HCT116 (cell line): ENCODE measurements around the gene NSG1. TPM values are rescaled to one million over a fixed set of nuclear protein-coding genes. Genes with fewer than 3 reads are reported as not detected.

Experiments
- ATAC-seq: fragments of 200-7000 bp; cut with Tn5 transposase; 2 replicates; pipeline ENCODE4 v1.9.1; 2020; ENCODE audit warnings: mild to moderate bottlenecking, moderate library complexity
- BruUV-seq: library from RNA; stranded (reverse); fragments of 400-500 nt; replicated peaks from 2 replicates; lab custom pipeline; 2021; lab: Mats Ljungman, UMichigan
- CTCF ChIA-PET: fragments of 300-600 bp; sonication (Branson Sonifier 250); formaldehyde crosslinking; loops from one replicate; lab custom pipeline; 2021; ENCODE audit warnings: antibody characterized with exemption; lab: Charles Lee
- POLR2A ChIA-PET: fragments of 300-600, 350-600 bp; sonication (Branson Sonifier 250); formaldehyde crosslinking; loops from one replicate; lab custom pipeline; 2021; ENCODE audit warnings: antibody characterized with exemption; lab: Charles Lee
- RAD21 ChIA-PET, 2 experiments: fragments of 300-600 bp; sonication (Branson Sonifier 250); formaldehyde crosslinking; loops; one replicate each; lab custom pipeline; 2023; ENCODE audit warnings: low total read pairs in 2 of 2; ENCODE audit not compliant: uncharacterized antibody in 2 of 2, unreplicated experiment in 2 of 2, low non-redundant PET in 1 of 2; lab: Charles Lee
- DNase-seq: peaks from one replicate; pipeline ENCODE4 v3.0.0-alpha.2; 2010; ENCODE audit warnings: low read depth, low spot score
- H2AFZ ChIP-seq: fragments of 200-600 bp; shearing (Covaris generic), sonication (generic); 2 replicates; pipeline ENCODE4 v1.6.1; 2017; ENCODE audit warnings: low read depth, mixed run types, mixed read lengths, antibody characterized with exemption, low read length; ENCODE audit not compliant: poor library complexity, severe bottlenecking
- H3K27ac ChIP-seq: 2 replicates; pipeline ENCODE4 v1.5.1; 2012; ENCODE audit warnings: low read depth, low read length
- H3K27me3 ChIP-seq: fragments of 200-600 bp; sonication (generic); 2 replicates; pipeline ENCODE4 v1.6.1; 2016; ENCODE audit warnings: mixed run types, low read length, mixed read lengths; ENCODE audit not compliant: insufficient read depth
- H3K36me3 ChIP-seq, 2 experiments: fragments of 200-500 bp in 1 of 2; fragments of 200-600 bp in 1 of 2; sonication (Bioruptor generic) in 1 of 2; sonication (generic) in 1 of 2; 2 replicates each; pipeline versions ENCODE4 v1.5.1 to v1.6.1; 2014 to 2016; ENCODE audit warnings: low read length in 2 of 2, inconsistent platforms in 1 of 2, mixed read lengths in 1 of 2, mixed run types in 1 of 2; ENCODE audit not compliant: insufficient read depth in 2 of 2, control insufficient read depth in 1 of 2
- H3K4me1 ChIP-seq, 2 experiments: fragments of 200-600 bp in 1 of 2; sonication (generic) in 1 of 2; 2 replicates each; pipeline versions ENCODE4 v1.5.1 to v1.6.1; 2012 to 2017; ENCODE audit warnings: low read length in 2 of 2, inconsistent platforms in 1 of 2, mild to moderate bottlenecking in 1 of 2, mixed read lengths in 1 of 2, mixed run types in 1 of 2, moderate library complexity in 1 of 2; ENCODE audit not compliant: insufficient read depth in 2 of 2, control insufficient read depth in 1 of 2
- H3K4me2 ChIP-seq: fragments of 200-600 bp; sonication (generic); 2 replicates; pipeline ENCODE4 v1.6.1; 2017; ENCODE audit warnings: mixed run types, low read length, mixed read lengths
- H3K4me3 ChIP-seq, 2 experiments: fragments of 200-600 bp in 1 of 2; sonication (generic) in 1 of 2; replicated peaks in 1 of 2; 2 replicates each; pipeline ENCODE4 v1.5.1; 2011 to 2016; ENCODE audit warnings: low read length in 2 of 2, control low read depth in 1 of 2, low read depth in 1 of 2, mild to moderate bottlenecking in 1 of 2, mixed read lengths in 1 of 2, mixed run types in 1 of 2
- H3K79me2 ChIP-seq: fragments of 200-600 bp; sonication (generic); 2 replicates; pipeline ENCODE4 v1.6.1; 2017; ENCODE audit warnings: mild to moderate bottlenecking, mixed run types, low read length, moderate library complexity, mixed read lengths; ENCODE audit not compliant: insufficient read depth
- H3K9ac ChIP-seq: fragments of 200-600 bp; sonication (generic); 2 replicates; pipeline ENCODE4 v1.6.1; 2016; ENCODE audit warnings: low read length, mixed read lengths
- H3K9me2 ChIP-seq: fragments of 200-600 bp; sonication (generic), shearing (Covaris generic); 2 replicates; pipeline ENCODE4 v1.6.1; 2017; ENCODE audit warnings: mixed run types, mild to moderate bottlenecking, moderate library complexity; ENCODE audit not compliant: insufficient read depth
- H3K9me3 ChIP-seq, 2 experiments: fragments of 200-500 bp in 1 of 2; fragments of 200-600 bp in 1 of 2; sonication (Bioruptor generic) in 1 of 2; sonication (generic) in 1 of 2; 2 replicates each; pipeline ENCODE4 v1.6.1; 2014 to 2017; ENCODE audit warnings: low read length in 2 of 2, mixed read lengths in 2 of 2, inconsistent platforms in 1 of 2, low read depth in 1 of 2, mild to moderate bottlenecking in 1 of 2, mixed run types in 1 of 2, moderate library complexity in 1 of 2; ENCODE audit not compliant: control insufficient read depth in 1 of 2, insufficient read depth in 1 of 2
- H4K20me1 ChIP-seq: fragments of 200-600 bp; sonication (generic), shearing (Covaris generic); 2 replicates; pipeline ENCODE4 v1.6.1; 2017; ENCODE audit warnings: mixed run types, mild to moderate bottlenecking, moderate library complexity; ENCODE audit not compliant: insufficient read depth
- CBX3 ChIP-seq: IDR thresholded peaks from 2 replicates; pipeline ENCODE4 v1.6.1; 2012; ENCODE audit warnings: low read depth
- CEBPB ChIP-seq: IDR thresholded peaks from 2 replicates; pipeline ENCODE4 v1.6.1; 2012; ENCODE audit warnings: low read depth
- EGR1 ChIP-seq: IDR thresholded peaks from 2 replicates; pipeline ENCODE4 v1.6.1; 2012; ENCODE audit warnings: low read depth
- EZH2 ChIP-seq: fragments of 200-600 bp; sonication (generic); IDR thresholded peaks from 2 replicates; pipeline ENCODE4 v1.6.1; 2017; ENCODE audit warnings: antibody characterized with exemption, mixed run types
- EZH2phosphoT487 ChIP-seq: fragments of 200-600 bp; IDR thresholded peaks from 2 replicates; pipeline ENCODE4 v1.6.1; 2018; ENCODE audit warnings: antibody characterized with exemption, borderline replicate concordance
- FOSL1 ChIP-seq: IDR thresholded peaks from 2 replicates; pipeline ENCODE4 v1.6.1; 2012; ENCODE audit warnings: low read depth
- MAX ChIP-seq: IDR thresholded peaks from 2 replicates; pipeline ENCODE4 v1.6.1; 2012
- POLR2AphosphoS5 ChIP-seq: IDR thresholded peaks from 2 replicates; pipeline ENCODE4 v1.6.1; 2011; ENCODE audit warnings: mild to moderate bottlenecking, low read depth, low read length, moderate library complexity
- RAD21 ChIP-seq: IDR thresholded peaks from 2 replicates; pipeline ENCODE4 v1.6.1; 2012; ENCODE audit warnings: low read depth, mild to moderate bottlenecking
- TCF7L2 ChIP-seq: IDR thresholded peaks from 2 replicates; pipeline ENCODE4 v1.7.0; 2011; ENCODE audit warnings: borderline replicate concordance, inconsistent platforms; ENCODE audit not compliant: insufficient read depth, insufficient read length; ENCODE audit errors: extremely low read depth
- intact Hi-C: fragments of 100-400 bp; cut with micrococcal nuclease; formaldehyde crosslinking; loops from 2 replicates; pipeline ENCODE4 v1.10.0; 2022
- total RNA-seq: library from RNA; stranded (reverse); gene quantifications from one replicate; pipeline ENCODE4 v1.2.1, GENCODE V29; 2021; ENCODE audit not compliant: unreplicated experiment
- TF ChIP-seq, protein P1 (sequence below), 3 experiments: fragments of 200-600 bp in 1 of 3; sonication (generic) in 1 of 3; IDR thresholded peaks in 2 of 3; conservative IDR thresholded peaks in 1 of 3; 2 replicates each; pipeline ENCODE4 v1.5.1; 2012 to 2017; ENCODE audit warnings: low read depth in 2 of 3, low read length in 2 of 3, antibody characterized with exemption in 1 of 3, borderline replicate concordance in 1 of 3, control low read depth in 1 of 3, mild to moderate bottlenecking in 1 of 3, mixed read lengths in 1 of 3, mixed run types in 1 of 3, moderate library complexity in 1 of 3; ENCODE audit not compliant: insufficient read depth in 1 of 3

The NSG1 gene
- total RNA-seq, 1 experiment from 2014 or later = 0.12 TPM

- CTCF ChIA-PET = no interaction called here
- intact Hi-C loops = no loop called here
- no peak for DNase-seq
- H3K36me3 ChIP-seq = no peaks in the 10 kb centered on the region
- TF ChIP-seq CBX3 (no peak), EGR1 (no peak), EZH2phosphoT487 (no peak), FOSL1 (no peak), RAD21 (no peak), MAX (no peak), POLR2AphosphoS5 (no peak), CEBPB (no peak), TCF7L2 (no peak), EZH2 (no peak)
- TF ChIP-seq, protein P1, sequence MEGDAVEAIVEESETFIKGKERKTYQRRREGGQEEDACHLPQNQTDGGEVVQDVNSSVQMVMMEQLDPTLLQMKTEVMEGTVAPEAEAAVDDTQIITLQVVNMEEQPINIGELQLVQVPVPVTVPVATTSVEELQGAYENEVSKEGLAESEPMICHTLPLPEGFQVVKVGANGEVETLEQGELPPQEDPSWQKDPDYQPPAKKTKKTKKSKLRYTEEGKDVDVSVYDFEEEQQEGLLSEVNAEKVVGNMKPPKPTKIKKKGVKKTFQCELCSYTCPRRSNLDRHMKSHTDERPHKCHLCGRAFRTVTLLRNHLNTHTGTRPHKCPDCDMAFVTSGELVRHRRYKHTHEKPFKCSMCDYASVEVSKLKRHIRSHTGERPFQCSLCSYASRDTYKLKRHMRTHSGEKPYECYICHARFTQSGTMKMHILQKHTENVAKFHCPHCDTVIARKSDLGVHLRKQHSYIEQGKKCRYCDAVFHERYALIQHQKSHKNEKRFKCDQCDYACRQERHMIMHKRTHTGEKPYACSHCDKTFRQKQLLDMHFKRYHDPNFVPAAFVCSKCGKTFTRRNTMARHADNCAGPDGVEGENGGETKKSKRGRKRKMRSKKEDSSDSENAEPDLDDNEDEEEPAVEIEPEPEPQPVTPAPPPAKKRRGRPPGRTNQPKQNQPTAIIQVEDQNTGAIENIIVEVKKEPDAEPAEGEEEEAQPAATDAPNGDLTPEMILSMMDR (IDR thresholded peaks at IDR 0.05 in 2 of 3, conservative IDR thresholded peaks at IDR 0.05 in 1 of 3; ENCODE audit: borderline replicate concordance in 1 of 3, insufficient read depth in 1 of 3, low read depth in 2 of 3, low read length in 2 of 3) = no peak
- TF ChIP-seq, all 23 proteins: peak for 0
- no TSS peak for BruUV-seq
- Histone ChIP-seq H2AFZ (no peak overlapping the region), H3K4me2 (no peak overlapping the region), H4K20me1 (no peaks in the 10 kb centered on the region), H3K9me3 (no peaks in the 10 kb centered on the region), H3K4me3 (no peak overlapping the region), H3K4me1 (no peaks in the 10 kb centered on the region), H3K27me3 (no peaks in the 10 kb centered on the region), H3K27ac (no peak overlapping the region), H3K9me2 (no peaks in the 10 kb centered on the region), H3K9ac (no peak overlapping the region), H3K79me2 (no peaks in the 10 kb centered on the region)
- POLR2A ChIA-PET = no interaction called here
- RAD21 ChIA-PET = no interaction called here
- no peak for ATAC-seq
These were observed 44.8 kb upstream of the NSG1 start for GRCh38 chr4:4341861-4342650.
